ENCODE measurements around the gene ANO10. TPM values are rescaled to one million over a fixed set of nuclear protein-coding genes. Genes with fewer than 3 reads are reported as not detected.

ANO10 gene
- total and polyA plus RNA-seq, 7 experiments from 2014 or later: 6.1 to 13.6 (median 9.3) TPM

GRCh38 chr3:43584043-43584826 lies 37.6 kb downstream of the ANO10 start:
- H3K4me1 ChIP-seq (ENCODE audit: control insufficient read depth in 2 of 2, insufficient read depth in 2 of 2, low read length in 2 of 2): peaks cover 0 to 4% of the 10 kb centered on the region in 2 donors
- no peaks in the 10 kb centered on the region for H3K27me3 Mint-ChIP-seq
- H3K27me3 ChIP-seq (ENCODE audit: control insufficient read depth in 2 of 2, insufficient read depth in 2 of 2, low read length in 2 of 2): no peaks in the 10 kb centered on the region
- peaks cover 6 to 21% (median 16%) of the 10 kb centered on the region in 7 donors for H3K4me1 Mint-ChIP-seq
- peak; percentile 59 for ATAC-seq
- H3K27ac Mint-ChIP-seq: peak overlapping the region in 3 of 9 donors; percentile 19 to 45 (median 23)
- ChIA-PET POLR2A (interaction anchor here (0.5 kb wide), 1 partner anchor 1031 kb away, joined by 3 read pairs; no protein-coding TSS in a partner anchor), CTCF (no interaction called here)
- peaks cover 0 to 2% (median 0%) of the 10 kb centered on the region in 11 donors for H3K9me3 Mint-ChIP-seq
- H3K4me3 ChIP-seq (ENCODE audit: low read length): no peak overlapping the region
- H3K36me3 ChIP-seq (ENCODE audit: control insufficient read depth in 2 of 3, insufficient read depth in 3 of 3, low read length in 3 of 3): no peaks in the 10 kb centered on the region
- DNase-seq: peak in 7 of 9 donors; percentile 6 to 43 (median 22)
- intact Hi-C loops (cut with micrococcal nuclease): no loop called here
- H3K4me3 Mint-ChIP-seq: no peak overlapping the region
- H3K27ac ChIP-seq (ENCODE audit: low read depth, low read length): no peak overlapping the region
- no peaks in the 10 kb centered on the region for H3K9me3 ChIP-seq (ENCODE audit: control insufficient read depth in 2 of 3, low read length in 3 of 3)
- peaks cover 0 to 16% (median 7%) of the 10 kb centered on the region in 5 donors for H3K36me3 Mint-ChIP-seq

- intact Hi-C loops (cut with micrococcal nuclease): no loop called here
- Mint-ChIP-seq H3K9me3 (peaks cover 0 to 2% (median 0%) of the 10 kb centered on the region in 11 donors), H3K36me3 (peaks cover 0 to 13% (median 7%) of the 10 kb centered on the region in 5 donors), H3K27me3 (no peaks in the 10 kb centered on the region), H3K27ac (peak overlapping the region in 2 of 9 donors; percentile 16 to 19), H3K4me3 (peak overlapping the region in 1 of 10 donors; percentile 5), H3K4me1 (peaks cover 6 to 21% (median 16%) of the 10 kb centered on the region in 7 donors)
- DNase-seq: no peak
- no peak for ATAC-seq
- H3K4me3 ChIP-seq (ENCODE audit: low read length): no peak overlapping the region
- peaks cover 0 to 4% of the 10 kb centered on the region in 2 donors for H3K4me1 ChIP-seq (ENCODE audit: control insufficient read depth in 2 of 2, insufficient read depth in 2 of 2, low read length in 2 of 2)
- H3K36me3 ChIP-seq (ENCODE audit: control insufficient read depth in 2 of 3, insufficient read depth in 3 of 3, low read length in 3 of 3): no peaks in the 10 kb centered on the region
- ChIA-PET POLR2A (interaction anchor here (0.7 kb wide), 1 partner anchor 459 kb away, joined by 4 read pairs; no protein-coding TSS in a partner anchor), CTCF (no interaction called here)
- H3K27ac ChIP-seq (ENCODE audit: low read depth, low read length): no peak overlapping the region
- H3K9me3 ChIP-seq (ENCODE audit: control insufficient read depth in 2 of 3, low read length in 3 of 3): no peaks in the 10 kb centered on the region
- H3K27me3 ChIP-seq (ENCODE audit: control insufficient read depth in 2 of 2, insufficient read depth in 2 of 2, low read length in 2 of 2): no peaks in the 10 kb centered on the region
Observed at GRCh38 chr3:43583481-43583880, 38.3 kb downstream of the ANO10 start.

- Histone ChIP-seq H3K36me3 (ENCODE audit: control insufficient read depth in 2 of 3, insufficient read depth in 3 of 3, low read length in 3 of 3) (no peaks in the 10 kb centered on the region), H3K27ac (ENCODE audit: low read depth, low read length) (no peak overlapping the region), H3K4me3 (ENCODE audit: low read length) (no peak overlapping the region), H3K4me1 (ENCODE audit: control insufficient read depth in 2 of 2, insufficient read depth in 2 of 2, low read length in 2 of 2) (peaks cover 0 to 4% of the 10 kb centered on the region in 2 donors), H3K9me3 (ENCODE audit: control insufficient read depth in 2 of 3, low read length in 3 of 3) (no peaks in the 10 kb centered on the region), H3K27me3 (ENCODE audit: control insufficient read depth in 2 of 2, insufficient read depth in 2 of 2, low read length in 2 of 2) (no peaks in the 10 kb centered on the region)
- ChIA-PET POLR2A (interaction anchor here (0.7 kb wide), 1 partner anchor 459 kb away, joined by 4 read pairs; no protein-coding TSS in a partner anchor), CTCF (no interaction called here)
- DNase-seq (no peak), ATAC-seq (no peak)
- Mint-ChIP-seq H3K36me3 (peaks cover 0 to 12% (median 7%) of the 10 kb centered on the region in 5 donors), H3K27ac (no peak overlapping the region), H3K27me3 (no peaks in the 10 kb centered on the region), H3K4me1 (peaks cover 6 to 21% (median 16%) of the 10 kb centered on the region in 7 donors), H3K9me3 (peaks cover 0 to 2% (median 0%) of the 10 kb centered on the region in 11 donors), H3K4me3 (no peak overlapping the region)
- intact Hi-C loops (cut with micrococcal nuclease): no loop called here
Observed at GRCh38 chr3:43582866-43583265, 38.9 kb downstream of the ANO10 start.

- Histone ChIP-seq H3K4me3 (ENCODE audit: low read length) (no peak overlapping the region), H3K36me3 (ENCODE audit: control insufficient read depth in 2 of 3, insufficient read depth in 3 of 3, low read length in 3 of 3) (peaks cover 0 to 5% (median 0%) of the 10 kb centered on the region in 3 experiments), H3K9me3 (ENCODE audit: control insufficient read depth in 2 of 3, low read length in 3 of 3) (no peaks in the 10 kb centered on the region), H3K27ac (ENCODE audit: low read depth, low read length) (no peak overlapping the region), H3K27me3 (ENCODE audit: control insufficient read depth in 2 of 2, insufficient read depth in 2 of 2, low read length in 2 of 2) (no peaks in the 10 kb centered on the region), H3K4me1 (ENCODE audit: control insufficient read depth in 2 of 2, insufficient read depth in 2 of 2, low read length in 2 of 2) (peaks cover 0 to 4% of the 10 kb centered on the region in 2 donors)
- no peak for ATAC-seq
- Mint-ChIP-seq H3K4me3 (no peak overlapping the region), H3K27me3 (no peaks in the 10 kb centered on the region), H3K4me1 (peaks cover 6 to 21% (median 16%) of the 10 kb centered on the region in 7 donors), H3K27ac (no peak overlapping the region), H3K9me3 (peaks cover 0 to 2% (median 0%) of the 10 kb centered on the region in 11 donors), H3K36me3 (peaks cover 3 to 24% (median 18%) of the 10 kb centered on the region in 5 donors)
- ChIA-PET POLR2A (no interaction called here), CTCF (interaction anchor here (0.7 kb wide), 1 partner anchor 700 kb away, joined by 3 read pairs; no protein-coding TSS in a partner anchor)
- DNase-seq: no peak
- intact Hi-C loops (cut with micrococcal nuclease): no loop called here
Observed at GRCh38 chr3:43581343-43581742, 40.5 kb downstream of the ANO10 start.

- Mint-ChIP-seq H3K27me3 (no peaks in the 10 kb centered on the region), H3K4me1 (peaks cover 6 to 21% (median 16%) of the 10 kb centered on the region in 7 donors), H3K27ac (no peak overlapping the region), H3K36me3 (peaks cover 3 to 33% (median 26%) of the 10 kb centered on the region in 5 donors), H3K4me3 (no peak overlapping the region), H3K9me3 (peaks cover 0 to 2% (median 0%) of the 10 kb centered on the region in 11 donors)
- Histone ChIP-seq H3K9me3 (ENCODE audit: control insufficient read depth in 2 of 3, low read length in 3 of 3) (no peaks in the 10 kb centered on the region), H3K4me1 (ENCODE audit: control insufficient read depth in 2 of 2, insufficient read depth in 2 of 2, low read length in 2 of 2) (peaks cover 0 to 4% of the 10 kb centered on the region in 2 donors), H3K27ac (ENCODE audit: low read depth, low read length) (no peak overlapping the region), H3K27me3 (ENCODE audit: control insufficient read depth in 2 of 2, insufficient read depth in 2 of 2, low read length in 2 of 2) (no peaks in the 10 kb centered on the region), H3K4me3 (ENCODE audit: low read length) (no peak overlapping the region), H3K36me3 (ENCODE audit: control insufficient read depth in 2 of 3, insufficient read depth in 3 of 3, low read length in 3 of 3) (peaks cover 0 to 5% (median 0%) of the 10 kb centered on the region in 3 experiments)
- POLR2A ChIA-PET: no interaction called here
- DNase-seq (no peak), ATAC-seq (no peak)
- intact Hi-C loops (cut with micrococcal nuclease): no loop called here
- CTCF ChIA-PET: no interaction called here
Observed at GRCh38 chr3:43580181-43580580, 41.6 kb downstream of the ANO10 start.

- ChIA-PET CTCF (interaction anchor here (0.6 kb wide), 1 partner anchor 18 kb away, joined by 3 read pairs; no protein-coding TSS in a partner anchor), POLR2A (no interaction called here)
- no peak for ATAC-seq
- intact Hi-C loops (cut with micrococcal nuclease): no loop called here
- Histone ChIP-seq H3K4me1 (ENCODE audit: control insufficient read depth in 2 of 2, insufficient read depth in 2 of 2, low read length in 2 of 2) (no peaks in the 10 kb centered on the region), H3K9me3 (ENCODE audit: control insufficient read depth in 2 of 3, low read length in 3 of 3) (no peaks in the 10 kb centered on the region), H3K4me3 (ENCODE audit: low read length) (no peak overlapping the region), H3K27ac (ENCODE audit: low read depth, low read length) (no peak overlapping the region), H3K36me3 (ENCODE audit: control insufficient read depth in 2 of 3, insufficient read depth in 3 of 3, low read length in 3 of 3) (peaks cover 0 to 5% (median 0%) of the 10 kb centered on the region in 3 experiments), H3K27me3 (ENCODE audit: control insufficient read depth in 2 of 2, insufficient read depth in 2 of 2, low read length in 2 of 2) (no peaks in the 10 kb centered on the region)
- no peaks in the 10 kb centered on the region for H3K4me1 Mint-ChIP-seq
- no peak overlapping the region for H3K4me3 Mint-ChIP-seq
- no peak overlapping the region for H3K27ac Mint-ChIP-seq
- H3K27me3 Mint-ChIP-seq: no peaks in the 10 kb centered on the region
- peaks cover 0 to 36% (median 22%) of the 10 kb centered on the region in 5 donors for H3K36me3 Mint-ChIP-seq
- peaks cover 0 to 2% (median 0%) of the 10 kb centered on the region in 11 donors for H3K9me3 Mint-ChIP-seq
- no peak for DNase-seq
Observed at GRCh38 chr3:43573576-43573975, 48.2 kb downstream of the ANO10 start.
